IPS-18a (cell line): ENCODE results near the gene UBL4B.

Source experiments
- H3K27ac ChIP-seq: one replicate; pipeline ENCODE4 v1.5.1; 2013; ENCODE audit warnings: low read length
- H3K27me3 ChIP-seq: one replicate; pipeline ENCODE4 v1.6.1; 2013; ENCODE audit warnings: mild to moderate bottlenecking, low read length; ENCODE audit not compliant: control insufficient read depth, insufficient read depth
- H3K36me3 ChIP-seq: one replicate; pipeline ENCODE4 v1.6.1; 2013; ENCODE audit warnings: low read depth, low read length; ENCODE audit not compliant: control insufficient read depth
- H3K4me1 ChIP-seq: one replicate; pipeline ENCODE4 v1.6.1; 2013; ENCODE audit warnings: low read depth, low read length; ENCODE audit not compliant: control insufficient read depth
- H3K4me3 ChIP-seq: one replicate; pipeline ENCODE4 v1.5.1; 2013; ENCODE audit warnings: low read length
- H3K9ac ChIP-seq: one replicate; pipeline ENCODE4 v1.6.1; 2013; ENCODE audit warnings: mild to moderate bottlenecking, low read length, moderate library complexity
- H3K9me3 ChIP-seq: one replicate; pipeline ENCODE4 v1.6.1; 2013; ENCODE audit warnings: low read depth, low read length; ENCODE audit not compliant: control insufficient read depth

The UBL4B gene

GRCh38 chr1:110123224-110123623, 11.0 kb downstream of the UBL4B start:
- H3K4me1 ChIP-seq: no peaks in the 10 kb centered on the region
- no peak overlapping the region for H3K4me3 ChIP-seq
- H3K9me3 ChIP-seq: peaks cover 4% of the 10 kb centered on the region
- H3K27ac ChIP-seq: no peak overlapping the region
- H3K36me3 ChIP-seq: no peaks in the 10 kb centered on the region
- no peaks in the 10 kb centered on the region for H3K27me3 ChIP-seq
- no peak overlapping the region for H3K9ac ChIP-seq

- Histone ChIP-seq H3K27me3 (peaks cover 22% of the 10 kb centered on the region), H3K9me3 (peaks cover 4% of the 10 kb centered on the region), H3K9ac (no peak overlapping the region)
Measured at GRCh38 chr1:110125810-110126209, 13.6 kb downstream of the UBL4B start.

GRCh38 chr1:110130113-110130591, 17.9 kb downstream of the UBL4B start:
- H3K36me3 ChIP-seq: no peaks in the 10 kb centered on the region
- no peaks in the 10 kb centered on the region for H3K9me3 ChIP-seq
- H3K27ac ChIP-seq: no peak overlapping the region
- peaks cover 26% of the 10 kb centered on the region for H3K27me3 ChIP-seq
- H3K9ac ChIP-seq: no peak overlapping the region
- peaks cover 6% of the 10 kb centered on the region for H3K4me1 ChIP-seq
- H3K4me3 ChIP-seq: no peak overlapping the region

More at GRCh38 chr1:110125810-110126209, 13.6 kb downstream of the UBL4B start:
- H3K4me1 ChIP-seq: peaks cover 3% of the 10 kb centered on the region
- no peaks in the 10 kb centered on the region for H3K36me3 ChIP-seq
- H3K4me3 ChIP-seq: no peak overlapping the region
- no peak overlapping the region for H3K27ac ChIP-seq

GRCh38 chr1:110130989-110131388, 18.7 kb downstream of the UBL4B start:
- no peak overlapping the region for H3K27ac ChIP-seq
- no peaks in the 10 kb centered on the region for H3K9me3 ChIP-seq
- H3K4me1 ChIP-seq: peaks cover 6% of the 10 kb centered on the region
- no peak overlapping the region for H3K9ac ChIP-seq
- H3K27me3 ChIP-seq: peaks cover 26% of the 10 kb centered on the region
- no peak overlapping the region for H3K4me3 ChIP-seq
- H3K36me3 ChIP-seq: no peaks in the 10 kb centered on the region

GRCh38 chr1:110132682-110133081, 20.4 kb downstream of the UBL4B start:
- Histone ChIP-seq H3K4me1 (peaks cover 20% of the 10 kb centered on the region), H3K9me3 (no peaks in the 10 kb centered on the region), H3K36me3 (no peaks in the 10 kb centered on the region), H3K9ac (no peak overlapping the region), H3K4me3 (no peak overlapping the region), H3K27me3 (peaks cover 29% of the 10 kb centered on the region), H3K27ac (no peak overlapping the region)

GRCh38 chr1:110133436-110133835, 21.2 kb downstream of the UBL4B start:
- Histone ChIP-seq H3K9ac (no peak overlapping the region), H3K9me3 (no peaks in the 10 kb centered on the region), H3K4me3 (no peak overlapping the region), H3K27ac (no peak overlapping the region), H3K36me3 (no peaks in the 10 kb centered on the region), H3K4me1 (peaks cover 20% of the 10 kb centered on the region), H3K27me3 (peaks cover 30% of the 10 kb centered on the region)

- Histone ChIP-seq H3K9me3 (no peaks in the 10 kb centered on the region), H3K27me3 (peaks cover 26% of the 10 kb centered on the region), H3K27ac (no peak overlapping the region), H3K9ac (no peak overlapping the region), H3K36me3 (no peaks in the 10 kb centered on the region), H3K4me1 (peaks cover 20% of the 10 kb centered on the region), H3K4me3 (no peak overlapping the region)
Measured at GRCh38 chr1:110134050-110134595, 21.9 kb downstream of the UBL4B start.

- Histone ChIP-seq H3K4me1 (peaks cover 20% of the 10 kb centered on the region), H3K27me3 (peaks cover 14% of the 10 kb centered on the region), H3K27ac (no peak overlapping the region), H3K4me3 (no peak overlapping the region), H3K36me3 (no peaks in the 10 kb centered on the region), H3K9ac (no peak overlapping the region), H3K9me3 (no peaks in the 10 kb centered on the region)
Measured at GRCh38 chr1:110135246-110135645, 23.0 kb downstream of the UBL4B start.

GRCh38 chr1:110135666-110136065, 23.4 kb downstream of the UBL4B start:
- no peak overlapping the region for H3K4me3 ChIP-seq
- H3K9ac ChIP-seq: no peak overlapping the region
- no peaks in the 10 kb centered on the region for H3K36me3 ChIP-seq
- H3K9me3 ChIP-seq: no peaks in the 10 kb centered on the region
- H3K4me1 ChIP-seq: peaks cover 18% of the 10 kb centered on the region
- H3K27me3 ChIP-seq: peaks cover 11% of the 10 kb centered on the region
- H3K27ac ChIP-seq: no peak overlapping the region

GRCh38 chr1:110136911-110137310, 24.7 kb downstream of the UBL4B start:
- Histone ChIP-seq H3K9me3 (no peaks in the 10 kb centered on the region), H3K27ac (no peak overlapping the region), H3K4me3 (peak overlapping the region; percentile 41), H3K27me3 (peaks cover 5% of the 10 kb centered on the region), H3K9ac (no peak overlapping the region), H3K36me3 (no peaks in the 10 kb centered on the region), H3K4me1 (peaks cover 14% of the 10 kb centered on the region)

GRCh38 chr1:110138956-110139355, 26.7 kb downstream of the UBL4B start:
- Histone ChIP-seq H3K9me3 (no peaks in the 10 kb centered on the region), H3K36me3 (no peaks in the 10 kb centered on the region), H3K27me3 (peaks cover 11% of the 10 kb centered on the region), H3K27ac (no peak overlapping the region), H3K4me3 (no peak overlapping the region), H3K4me1 (peaks cover 14% of the 10 kb centered on the region), H3K9ac (no peak overlapping the region)

GRCh38 chr1:110144366-110144765, 32.1 kb downstream of the UBL4B start:
- Histone ChIP-seq H3K27ac (no peak overlapping the region), H3K9me3 (no peaks in the 10 kb centered on the region), H3K9ac (no peak overlapping the region), H3K36me3 (no peaks in the 10 kb centered on the region), H3K27me3 (peaks cover 49% of the 10 kb centered on the region), H3K4me1 (no peaks in the 10 kb centered on the region), H3K4me3 (no peak overlapping the region)
